BE2C (cell line): ENCODE measurements around the gene SIRPA.
"Not testable (repeated sequence)": the region's sequence is repeated elsewhere in the genome, so short reads cannot be mapped to it uniquely, and the experiment has no call there.

Experiments
- DNase-seq: peaks from one replicate; pipeline ENCODE4 v3.0.0-alpha.2; 2020
- H3K27me3 ChIP-seq: fragments of 250-450 bp; sonication (Bioruptor Pico); 2 replicates; pipeline ENCODE4 v1.5.1; 2020; ENCODE audit warnings: mild to moderate bottlenecking
- H3K36me3 ChIP-seq: fragments of 250-450 bp; sonication (Bioruptor Pico); 2 replicates; pipeline ENCODE4 v1.5.1; 2020; ENCODE audit warnings: mild to moderate bottlenecking
- H3K4me1 ChIP-seq: fragments of 250-450 bp; sonication (Bioruptor Pico); 2 replicates; pipeline ENCODE4 v1.5.1; 2020
- H3K4me3 ChIP-seq: 2 replicates; pipeline ENCODE4 v1.5.1; 2011; ENCODE audit warnings: low read depth, low read length
- H3K9me3 ChIP-seq: fragments of 250-450 bp; sonication (Bioruptor Pico); 2 replicates; pipeline ENCODE4 v1.5.1; 2020
- CTCF ChIP-seq: IDR thresholded peaks from 2 replicates; pipeline ENCODE4 v1.5.1; 2012; ENCODE audit warnings: mild to moderate bottlenecking, low read depth, low read length

The SIRPA gene

GRCh38 chr20:1909097-1909496, 13.9 kb downstream of the SIRPA start:
- H3K36me3 ChIP-seq, result no peaks in the 10 kb centered on the region
- no peak for DNase-seq
- no peak overlapping the region for H3K4me3 ChIP-seq
- TF ChIP-seq CTCF, result no peak
- no peaks in the 10 kb centered on the region for H3K9me3 ChIP-seq
- no peaks in the 10 kb centered on the region for H3K27me3 ChIP-seq
- no peaks in the 10 kb centered on the region for H3K4me1 ChIP-seq

GRCh38 chr20:1911536-1911935, 16.3 kb downstream of the SIRPA start:
- H3K27me3 ChIP-seq, result no peaks in the 10 kb centered on the region
- no peak for DNase-seq
- H3K4me3 ChIP-seq, result no peak overlapping the region
- no peaks in the 10 kb centered on the region for H3K36me3 ChIP-seq
- TF ChIP-seq CTCF, result no peak
- H3K9me3 ChIP-seq, result no peaks in the 10 kb centered on the region
- no peaks in the 10 kb centered on the region for H3K4me1 ChIP-seq

GRCh38 chr20:1912053-1912452, 16.8 kb downstream of the SIRPA start:
- TF ChIP-seq CTCF, result no peak
- Histone ChIP-seq H3K4me3 (no peak overlapping the region), H3K4me1 (no peaks in the 10 kb centered on the region), H3K36me3 (no peaks in the 10 kb centered on the region), H3K27me3 (no peaks in the 10 kb centered on the region), H3K9me3 (no peaks in the 10 kb centered on the region)
- DNase-seq, result no peak

GRCh38 chr20:1912646-1913045, 17.4 kb downstream of the SIRPA start:
- no peaks in the 10 kb centered on the region for H3K4me1 ChIP-seq

GRCh38 chr20:1915233-1915632, 20.0 kb downstream of the SIRPA start:
- DNase-seq, H3K4me3 ChIP-seq, H3K27me3 ChIP-seq, H3K9me3 ChIP-seq, H3K36me3 ChIP-seq, H3K4me1 ChIP-seq: not testable (repeated sequence)

More at GRCh38 chr20:1912646-1913045, 17.4 kb downstream of the SIRPA start:
- DNase-seq, result no peak
- H3K36me3 ChIP-seq, result no peaks in the 10 kb centered on the region
- no peaks in the 10 kb centered on the region for H3K27me3 ChIP-seq
- TF ChIP-seq CTCF, result no peak
- no peak overlapping the region for H3K4me3 ChIP-seq
- no peaks in the 10 kb centered on the region for H3K9me3 ChIP-seq

- no peak for DNase-seq
- Histone ChIP-seq H3K36me3 (no peaks in the 10 kb centered on the region), H3K9me3 (no peaks in the 10 kb centered on the region), H3K4me3 (no peak overlapping the region), H3K4me1 (no peaks in the 10 kb centered on the region), H3K27me3 (no peaks in the 10 kb centered on the region)
- no peak for TF ChIP-seq CTCF
Measured at GRCh38 chr20:1915725-1916124, 20.5 kb downstream of the SIRPA start.

GRCh38 chr20:1917786-1918185, 22.6 kb downstream of the SIRPA start:
- no peak for TF ChIP-seq CTCF
- no peak overlapping the region for H3K4me3 ChIP-seq
- H3K9me3 ChIP-seq, result no peaks in the 10 kb centered on the region
- no peaks in the 10 kb centered on the region for H3K4me1 ChIP-seq
- no peaks in the 10 kb centered on the region for H3K36me3 ChIP-seq
- no peaks in the 10 kb centered on the region for H3K27me3 ChIP-seq
- DNase-seq, result no peak
